HCT116 (cell line): ENCODE data around the gene IER5L. TPM values are rescaled to one million over a fixed set of nuclear protein-coding genes. Genes with fewer than 3 reads are reported as not detected.

Source experiments
- ATAC-seq: fragments of 200-7000 bp; cut with Tn5 transposase; 2 replicates; pipeline ENCODE4 v1.9.1; 2020; ENCODE audit warnings: mild to moderate bottlenecking, moderate library complexity
- BruUV-seq: library from RNA; stranded (reverse); fragments of 400-500 nt; replicated peaks from 2 replicates; lab custom pipeline; 2021; lab: Mats Ljungman, UMichigan
- CTCF ChIA-PET: fragments of 300-600 bp; sonication (Branson Sonifier 250); formaldehyde crosslinking; loops from one replicate; lab custom pipeline; 2021; ENCODE audit warnings: antibody characterized with exemption; lab: Charles Lee
- POLR2A ChIA-PET: fragments of 300-600, 350-600 bp; sonication (Branson Sonifier 250); formaldehyde crosslinking; loops from one replicate; lab custom pipeline; 2021; ENCODE audit warnings: antibody characterized with exemption; lab: Charles Lee
- RAD21 ChIA-PET, 2 experiments: fragments of 300-600 bp; sonication (Branson Sonifier 250); formaldehyde crosslinking; loops; one replicate each; lab custom pipeline; 2023; ENCODE audit warnings: low total read pairs in 2 of 2; ENCODE audit not compliant: uncharacterized antibody in 2 of 2, unreplicated experiment in 2 of 2, low non-redundant PET in 1 of 2; lab: Charles Lee
- DNase-seq: peaks from one replicate; pipeline ENCODE4 v3.0.0-alpha.2; 2010; ENCODE audit warnings: low read depth, low spot score
- H2AFZ ChIP-seq: fragments of 200-600 bp; shearing (Covaris generic), sonication (generic); 2 replicates; pipeline ENCODE4 v1.6.1; 2017; ENCODE audit warnings: low read depth, mixed run types, mixed read lengths, antibody characterized with exemption, low read length; ENCODE audit not compliant: poor library complexity, severe bottlenecking
- H3K27ac ChIP-seq: 2 replicates; pipeline ENCODE4 v1.5.1; 2012; ENCODE audit warnings: low read depth, low read length
- H3K27me3 ChIP-seq: fragments of 200-600 bp; sonication (generic); 2 replicates; pipeline ENCODE4 v1.6.1; 2016; ENCODE audit warnings: mixed run types, low read length, mixed read lengths; ENCODE audit not compliant: insufficient read depth
- H3K36me3 ChIP-seq, 2 experiments: fragments of 200-500 bp in 1 of 2; fragments of 200-600 bp in 1 of 2; sonication (Bioruptor generic) in 1 of 2; sonication (generic) in 1 of 2; 2 replicates each; pipeline versions ENCODE4 v1.5.1 to v1.6.1; 2014 to 2016; ENCODE audit warnings: low read length in 2 of 2, inconsistent platforms in 1 of 2, mixed read lengths in 1 of 2, mixed run types in 1 of 2; ENCODE audit not compliant: insufficient read depth in 2 of 2, control insufficient read depth in 1 of 2
- H3K4me1 ChIP-seq, 2 experiments: fragments of 200-600 bp in 1 of 2; sonication (generic) in 1 of 2; 2 replicates each; pipeline versions ENCODE4 v1.5.1 to v1.6.1; 2012 to 2017; ENCODE audit warnings: low read length in 2 of 2, inconsistent platforms in 1 of 2, mild to moderate bottlenecking in 1 of 2, mixed read lengths in 1 of 2, mixed run types in 1 of 2, moderate library complexity in 1 of 2; ENCODE audit not compliant: insufficient read depth in 2 of 2, control insufficient read depth in 1 of 2
- H3K4me2 ChIP-seq: fragments of 200-600 bp; sonication (generic); 2 replicates; pipeline ENCODE4 v1.6.1; 2017; ENCODE audit warnings: mixed run types, low read length, mixed read lengths
- H3K4me3 ChIP-seq, 2 experiments: fragments of 200-600 bp in 1 of 2; sonication (generic) in 1 of 2; replicated peaks in 1 of 2; 2 replicates each; pipeline ENCODE4 v1.5.1; 2011 to 2016; ENCODE audit warnings: low read length in 2 of 2, control low read depth in 1 of 2, low read depth in 1 of 2, mild to moderate bottlenecking in 1 of 2, mixed read lengths in 1 of 2, mixed run types in 1 of 2
- H3K79me2 ChIP-seq: fragments of 200-600 bp; sonication (generic); 2 replicates; pipeline ENCODE4 v1.6.1; 2017; ENCODE audit warnings: mild to moderate bottlenecking, mixed run types, low read length, moderate library complexity, mixed read lengths; ENCODE audit not compliant: insufficient read depth
- H3K9ac ChIP-seq: fragments of 200-600 bp; sonication (generic); 2 replicates; pipeline ENCODE4 v1.6.1; 2016; ENCODE audit warnings: low read length, mixed read lengths
- H3K9me2 ChIP-seq: fragments of 200-600 bp; sonication (generic), shearing (Covaris generic); 2 replicates; pipeline ENCODE4 v1.6.1; 2017; ENCODE audit warnings: mixed run types, mild to moderate bottlenecking, moderate library complexity; ENCODE audit not compliant: insufficient read depth
- H3K9me3 ChIP-seq, 2 experiments: fragments of 200-500 bp in 1 of 2; fragments of 200-600 bp in 1 of 2; sonication (Bioruptor generic) in 1 of 2; sonication (generic) in 1 of 2; 2 replicates each; pipeline ENCODE4 v1.6.1; 2014 to 2017; ENCODE audit warnings: low read length in 2 of 2, mixed read lengths in 2 of 2, inconsistent platforms in 1 of 2, low read depth in 1 of 2, mild to moderate bottlenecking in 1 of 2, mixed run types in 1 of 2, moderate library complexity in 1 of 2; ENCODE audit not compliant: control insufficient read depth in 1 of 2, insufficient read depth in 1 of 2
- H4K20me1 ChIP-seq: fragments of 200-600 bp; sonication (generic), shearing (Covaris generic); 2 replicates; pipeline ENCODE4 v1.6.1; 2017; ENCODE audit warnings: mixed run types, mild to moderate bottlenecking, moderate library complexity; ENCODE audit not compliant: insufficient read depth
- ATF3 ChIP-seq: IDR thresholded peaks from 2 replicates; pipeline ENCODE4 v1.6.1; 2012
- CBX3 ChIP-seq: IDR thresholded peaks from 2 replicates; pipeline ENCODE4 v1.6.1; 2012; ENCODE audit warnings: low read depth
- CTCF ChIP-seq, 3 experiments: fragments of 200-600 bp in 1 of 3; sonication (generic) in 1 of 3; IDR thresholded peaks in 2 of 3; conservative IDR thresholded peaks in 1 of 3; 2 replicates each; pipeline ENCODE4 v1.5.1; 2012 to 2017; ENCODE audit warnings: low read depth in 2 of 3, low read length in 2 of 3, antibody characterized with exemption in 1 of 3, borderline replicate concordance in 1 of 3, control low read depth in 1 of 3, mild to moderate bottlenecking in 1 of 3, mixed read lengths in 1 of 3, mixed run types in 1 of 3, moderate library complexity in 1 of 3; ENCODE audit not compliant: insufficient read depth in 1 of 3
- EGR1 ChIP-seq: IDR thresholded peaks from 2 replicates; pipeline ENCODE4 v1.6.1; 2012; ENCODE audit warnings: low read depth
- ELF1 ChIP-seq: IDR thresholded peaks from 2 replicates; pipeline ENCODE4 v1.6.1; 2012; ENCODE audit warnings: low read depth, borderline replicate concordance
- EZH2 ChIP-seq: fragments of 200-600 bp; sonication (generic); IDR thresholded peaks from 2 replicates; pipeline ENCODE4 v1.6.1; 2017; ENCODE audit warnings: antibody characterized with exemption, mixed run types
- EZH2phosphoT487 ChIP-seq: fragments of 200-600 bp; IDR thresholded peaks from 2 replicates; pipeline ENCODE4 v1.6.1; 2018; ENCODE audit warnings: antibody characterized with exemption, borderline replicate concordance
- FOSL1 ChIP-seq: IDR thresholded peaks from 2 replicates; pipeline ENCODE4 v1.6.1; 2012; ENCODE audit warnings: low read depth
- JUND ChIP-seq: IDR thresholded peaks from 2 replicates; pipeline ENCODE4 v1.6.1; 2012
- POLR2A ChIP-seq: IDR thresholded peaks from 2 replicates; pipeline ENCODE4 v1.7.0; 2011; ENCODE audit warnings: borderline replicate concordance; ENCODE audit not compliant: insufficient read depth, insufficient read length; ENCODE audit errors: extremely low read depth
- POLR2AphosphoS5 ChIP-seq: IDR thresholded peaks from 2 replicates; pipeline ENCODE4 v1.6.1; 2011; ENCODE audit warnings: mild to moderate bottlenecking, low read depth, low read length, moderate library complexity
- RAD21 ChIP-seq: IDR thresholded peaks from 2 replicates; pipeline ENCODE4 v1.6.1; 2012; ENCODE audit warnings: low read depth, mild to moderate bottlenecking
- REST ChIP-seq: IDR thresholded peaks from 2 replicates; pipeline ENCODE4 v1.6.1; 2012; ENCODE audit warnings: low read depth
- SIN3A ChIP-seq: IDR thresholded peaks from 2 replicates; pipeline ENCODE4 v1.6.1; 2012; ENCODE audit warnings: low read depth
- SRF ChIP-seq: IDR thresholded peaks from 2 replicates; pipeline ENCODE4 v1.6.1; 2012; ENCODE audit warnings: low read depth
- YY1 ChIP-seq: IDR thresholded peaks from 2 replicates; pipeline ENCODE4 v1.6.1; 2011; ENCODE audit warnings: low read length, low read depth, moderate library complexity, mild to moderate bottlenecking; ENCODE audit not compliant: insufficient replicate concordance; ENCODE audit errors: extremely low read depth
- ZBTB33 ChIP-seq: IDR thresholded peaks from 2 replicates; pipeline ENCODE4 v1.6.1; 2011; ENCODE audit warnings: mild to moderate bottlenecking, low read length, moderate library complexity; ENCODE audit not compliant: insufficient replicate concordance; ENCODE audit errors: extremely low read depth
- ZFX ChIP-seq: fragments of 450-650 bp; IDR thresholded peaks from 2 replicates; pipeline ENCODE4 v1.6.1; 2017
- ZNF274 ChIP-seq: fragments of 200-500 bp; sonication (Bioruptor generic); IDR thresholded peaks from 2 replicates; pipeline ENCODE4 v1.6.1; 2014; ENCODE audit warnings: mild to moderate bottlenecking, low read depth, low read length, inconsistent platforms
- intact Hi-C: fragments of 100-400 bp; cut with micrococcal nuclease; formaldehyde crosslinking; loops from 2 replicates; pipeline ENCODE4 v1.10.0; 2022
- total RNA-seq: library from RNA; stranded (reverse); gene quantifications from one replicate; pipeline ENCODE4 v1.2.1, GENCODE V29; 2021; ENCODE audit not compliant: unreplicated experiment
- TF ChIP-seq, protein P1 (sequence below): IDR thresholded peaks from 2 replicates; pipeline ENCODE4 v1.6.1; 2012

IER5L gene
- total RNA-seq, 1 experiment from 2014 or later: 195 TPM

GRCh38 chr9:129135476-129135875, 42.6 kb downstream of the IER5L start:
- Histone ChIP-seq H3K4me1 (peaks cover 20 to 50% of the 10 kb centered on the region in 2 experiments), H4K20me1 (no peaks in the 10 kb centered on the region), H3K4me3 (no peak overlapping the region), H3K4me2 (no peak overlapping the region), H3K9me2 (no peaks in the 10 kb centered on the region), H2AFZ (no peak overlapping the region), H3K36me3 (peaks cover 4 to 13% of the 10 kb centered on the region in 2 experiments; a peak in 2 of 4 replicates), H3K27me3 (no peaks in the 10 kb centered on the region), H3K79me2 (0 out of 2 replicates have a peak, but pooled peaks cover 4% of the 10 kb centered on the region), H3K27ac (no peak overlapping the region), H3K9ac (no peak overlapping the region), H3K9me3 (no peaks in the 10 kb centered on the region)
- intact Hi-C loops: loop anchor here (5.0 kb wide), 1 partner anchor 432 kb away; no protein-coding TSS in a partner anchor
- POLR2A ChIA-PET: interaction anchor here (1.2 kb wide), 1 partner anchor 43 kb away, joined by 3 read pairs; the partner anchor contains the start of gene IER5L
- ATAC-seq: no peak
- RAD21 ChIA-PET: interaction anchor here in 1 of 2 experiments (0.6 kb wide), 1 partner anchor 450 kb away, joined by 4 read pairs; no protein-coding TSS in a partner anchor
- no TSS peak for BruUV-seq
- no peak for DNase-seq
- TF ChIP-seq REST (no peak), ZNF274 (no peak), POLR2AphosphoS5 (no peak), POLR2A (no peak), ATF3 (no peak), JUND (no peak), SIN3A (no peak), SRF (no peak), EZH2 (no peak), ZBTB33 (no peak), YY1 (no peak), ZFX (no peak), FOSL1 (no peak), RAD21 (no peak), CBX3 (no peak), ELF1 (no peak), EGR1 (no peak), CTCF (IDR thresholded peaks at IDR 0.05 in 2 of 3, conservative IDR thresholded peaks at IDR 0.05 in 1 of 3; ENCODE audit: borderline replicate concordance in 1 of 3, insufficient read depth in 1 of 3, low read depth in 2 of 3, low read length in 2 of 3) (no peak), EZH2phosphoT487 (no peak)
- TF ChIP-seq, protein P1, sequence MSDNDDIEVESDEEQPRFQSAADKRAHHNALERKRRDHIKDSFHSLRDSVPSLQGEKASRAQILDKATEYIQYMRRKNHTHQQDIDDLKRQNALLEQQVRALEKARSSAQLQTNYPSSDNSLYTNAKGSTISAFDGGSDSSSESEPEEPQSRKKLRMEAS: no peak
- CTCF ChIA-PET: interaction anchor here (6.0 kb wide), 1 partner anchor 489 kb away, joined by 77 read pairs; the partner anchor contains the start of gene NTMT1
